Hepatocyte (in vitro differentiated cells): ENCODE results near the gene TBCD.
A peak's percentile ranks its signal among the peaks of the same experiment; 100 is the strongest.

Experiments used
- EZH2 ChIP-seq: fragments of 200-600 bp; sonication (generic); IDR thresholded peaks from 2 replicates; pipeline ENCODE4 v1.6.1; 2016; ENCODE audit warnings: antibody characterized with exemption, mild to moderate bottlenecking, borderline replicate concordance
- EZH2phosphoT487 ChIP-seq: fragments of 200-600 bp; sonication (generic); IDR thresholded peaks from one replicate; pipeline ENCODE4 v1.6.1; 2018; ENCODE audit warnings: antibody characterized with exemption, mild to moderate bottlenecking, low read depth, moderate library complexity; ENCODE audit not compliant: unreplicated experiment, severe bottlenecking
- TF ChIP-seq, protein P1 (sequence below): fragments of 200-600 bp; sonication (generic); IDR thresholded peaks from 2 replicates; pipeline ENCODE4 v1.5.1; 2016; ENCODE audit warnings: antibody characterized with exemption, mild to moderate bottlenecking; ENCODE audit not compliant: poor library complexity

DNA sequence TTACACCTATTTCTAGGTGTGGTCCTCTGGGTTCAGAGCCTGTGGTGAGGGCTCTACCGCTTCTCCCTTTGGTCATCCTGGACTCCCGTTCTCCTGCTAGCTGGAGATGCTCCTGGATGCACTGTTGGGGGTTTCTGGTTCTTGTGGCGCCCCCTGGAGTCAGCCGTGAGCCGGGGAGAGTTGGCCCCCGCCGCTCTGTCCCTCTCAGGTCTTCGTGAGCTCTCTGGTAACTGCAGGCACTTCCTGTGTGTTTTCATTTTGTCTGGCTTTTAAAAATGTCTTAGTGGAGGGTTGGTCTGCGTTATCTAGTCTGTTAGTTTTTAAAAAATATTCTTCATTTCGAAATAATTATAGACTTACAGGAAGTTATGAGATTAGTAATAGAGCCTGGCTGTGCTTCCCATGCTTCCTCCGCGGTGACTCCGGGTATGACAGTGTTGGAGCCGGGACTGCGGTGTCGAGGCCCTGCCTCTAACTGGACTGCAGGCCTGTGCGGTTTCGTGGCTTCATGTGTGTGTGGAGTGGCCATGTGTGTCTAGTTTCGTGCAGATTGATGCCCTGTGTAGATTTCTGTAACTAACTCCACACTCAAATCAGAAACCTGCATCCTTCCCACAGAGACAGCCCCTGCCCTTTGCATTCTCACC lies 166.0 kb downstream of the TBCD start:
- TF ChIP-seq, protein P1, sequence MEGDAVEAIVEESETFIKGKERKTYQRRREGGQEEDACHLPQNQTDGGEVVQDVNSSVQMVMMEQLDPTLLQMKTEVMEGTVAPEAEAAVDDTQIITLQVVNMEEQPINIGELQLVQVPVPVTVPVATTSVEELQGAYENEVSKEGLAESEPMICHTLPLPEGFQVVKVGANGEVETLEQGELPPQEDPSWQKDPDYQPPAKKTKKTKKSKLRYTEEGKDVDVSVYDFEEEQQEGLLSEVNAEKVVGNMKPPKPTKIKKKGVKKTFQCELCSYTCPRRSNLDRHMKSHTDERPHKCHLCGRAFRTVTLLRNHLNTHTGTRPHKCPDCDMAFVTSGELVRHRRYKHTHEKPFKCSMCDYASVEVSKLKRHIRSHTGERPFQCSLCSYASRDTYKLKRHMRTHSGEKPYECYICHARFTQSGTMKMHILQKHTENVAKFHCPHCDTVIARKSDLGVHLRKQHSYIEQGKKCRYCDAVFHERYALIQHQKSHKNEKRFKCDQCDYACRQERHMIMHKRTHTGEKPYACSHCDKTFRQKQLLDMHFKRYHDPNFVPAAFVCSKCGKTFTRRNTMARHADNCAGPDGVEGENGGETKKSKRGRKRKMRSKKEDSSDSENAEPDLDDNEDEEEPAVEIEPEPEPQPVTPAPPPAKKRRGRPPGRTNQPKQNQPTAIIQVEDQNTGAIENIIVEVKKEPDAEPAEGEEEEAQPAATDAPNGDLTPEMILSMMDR: peak; percentile 27
- TF ChIP-seq EZH2phosphoT487: no peak
- no peak for TF ChIP-seq EZH2
